ENCODE results near the gene PP2D1. TPM values are rescaled to one million over a fixed set of nuclear protein-coding genes. Genes with fewer than 3 reads are reported as not detected.

PP2D1 gene
- total RNA-seq, 1 donor from 2014 or later = not detected

DNA sequence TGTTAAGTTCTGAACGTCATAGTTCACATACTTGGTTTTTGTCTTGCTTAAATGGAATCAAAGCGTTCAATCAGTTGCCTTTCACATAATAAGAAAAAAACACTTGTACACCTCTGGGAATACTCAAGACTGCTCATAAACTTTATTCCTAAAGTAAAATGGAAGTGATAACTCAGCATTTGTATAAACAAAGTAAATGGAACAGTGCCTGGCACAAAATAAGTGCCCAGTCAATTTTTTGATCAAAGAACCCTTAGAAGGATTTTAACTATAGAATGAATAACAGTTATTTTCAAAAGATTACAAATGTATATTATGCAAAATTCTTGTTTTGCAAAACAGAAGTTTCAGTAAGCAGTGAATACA, 63.9 kb downstream of the PP2D1 start:
- Histone ChIP-seq H3K9me3 (ENCODE audit: control insufficient read depth in 3 of 3, low read length in 3 of 3) (no peaks in the 10 kb centered on the region), H3K27ac (ENCODE audit: low read depth, low read length) (peak overlapping the region; percentile 98), H3K36me3 (ENCODE audit: control insufficient read depth in 3 of 3, insufficient read depth in 3 of 3, low read length in 3 of 3) (peaks cover 4 to 7% (median 5%) of the 10 kb centered on the region in 3 donors), H3K9ac (ENCODE audit: low read depth in 1 of 3, low read length in 3 of 3) (peak overlapping the region; percentile 96 to 97 (median 97)), H3K4me1 (ENCODE audit: control insufficient read depth in 3 of 3, insufficient read depth in 3 of 3, low read length in 3 of 3) (peaks cover 8 to 22% (median 10%) of the 10 kb centered on the region in 3 donors), H3K27me3 (ENCODE audit: control insufficient read depth in 3 of 3, insufficient read depth in 3 of 3, low read length in 3 of 3) (no peaks in the 10 kb centered on the region), H3K4me3 (ENCODE audit: low read length in 3 of 3) (peak overlapping the region; percentile 94 to 98 (median 96))

- H3K9ac ChIP-seq (ENCODE audit: low read depth in 1 of 3, low read length in 3 of 3) = peak overlapping the region; percentile 96 to 97 (median 97)
- no peaks in the 10 kb centered on the region for H3K27me3 ChIP-seq (ENCODE audit: control insufficient read depth in 3 of 3, insufficient read depth in 3 of 3, low read length in 3 of 3)
- H3K4me3 ChIP-seq (ENCODE audit: low read length in 3 of 3) = peak overlapping the region; percentile 94 to 98 (median 96)
- peaks cover 8 to 22% (median 10%) of the 10 kb centered on the region in 3 donors for H3K4me1 ChIP-seq (ENCODE audit: control insufficient read depth in 3 of 3, insufficient read depth in 3 of 3, low read length in 3 of 3)
- H3K36me3 ChIP-seq (ENCODE audit: control insufficient read depth in 3 of 3, insufficient read depth in 3 of 3, low read length in 3 of 3) = peaks cover 4 to 7% (median 5%) of the 10 kb centered on the region in 3 donors
- no peaks in the 10 kb centered on the region for H3K9me3 ChIP-seq (ENCODE audit: control insufficient read depth in 3 of 3, low read length in 3 of 3)
- peak overlapping the region; percentile 98 for H3K27ac ChIP-seq (ENCODE audit: low read depth, low read length)
These were observed 64.4 kb downstream of the PP2D1 start for GRCh38 chr3:19947549-19948225.

- Histone ChIP-seq H3K9me3 (ENCODE audit: control insufficient read depth in 3 of 3, low read length in 3 of 3) (no peaks in the 10 kb centered on the region), H3K27me3 (ENCODE audit: control insufficient read depth in 3 of 3, insufficient read depth in 3 of 3, low read length in 3 of 3) (no peaks in the 10 kb centered on the region), H3K36me3 (ENCODE audit: control insufficient read depth in 3 of 3, insufficient read depth in 3 of 3, low read length in 3 of 3) (peaks cover 4 to 7% (median 5%) of the 10 kb centered on the region in 3 donors), H3K9ac (ENCODE audit: low read depth in 1 of 3, low read length in 3 of 3) (peak within 1 kb of the TSS; percentile 96 to 97 (median 97)), H3K27ac (ENCODE audit: low read depth, low read length) (peak within 1 kb of the TSS; percentile 98), H3K4me3 (ENCODE audit: low read length in 3 of 3) (peak within 1 kb of the TSS; percentile 94 to 98 (median 96)), H3K4me1 (ENCODE audit: control insufficient read depth in 3 of 3, insufficient read depth in 3 of 3, low read length in 3 of 3) (peaks cover 8 to 22% (median 10%) of the 10 kb centered on the region in 3 donors)
These were observed 65.1 kb downstream of the PP2D1 start, which contains the start of gene RAB5A for GRCh38 chr3:19946832-19947548. RAB5A (plus strand) TSS chr3:19947097; CDS start chr3:19950899, 3,802 bp downstream.

- H3K27ac ChIP-seq (ENCODE audit: low read depth, low read length) = peak overlapping the region; percentile 98
- no peaks in the 10 kb centered on the region for H3K9me3 ChIP-seq (ENCODE audit: control insufficient read depth in 3 of 3, low read length in 3 of 3)
- no peaks in the 10 kb centered on the region for H3K27me3 ChIP-seq (ENCODE audit: control insufficient read depth in 3 of 3, insufficient read depth in 3 of 3, low read length in 3 of 3)
These were observed 65.9 kb downstream of the PP2D1 start for GRCh38 chr3:19945969-19946831.

DNA sequence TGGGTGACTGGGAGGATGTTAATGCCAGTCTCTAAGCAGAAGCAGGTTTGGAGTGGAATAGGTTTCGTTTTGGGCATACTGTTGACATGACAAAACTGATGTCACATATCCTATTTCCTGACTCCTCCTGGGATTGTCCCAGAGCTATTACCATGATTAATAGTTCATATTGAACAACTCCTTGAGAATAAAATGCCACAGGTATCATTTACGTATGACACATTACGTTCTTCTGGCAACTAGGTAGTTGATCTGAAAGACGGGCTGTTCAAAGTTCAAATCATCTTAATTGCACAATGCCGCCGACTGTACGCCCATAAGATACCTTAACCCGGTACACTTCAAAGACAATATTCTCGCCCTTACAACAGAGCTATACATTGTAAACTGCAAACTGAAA, 66.5 kb downstream of the PP2D1 start:
- no peak overlapping the region for H3K27ac ChIP-seq (ENCODE audit: low read depth, low read length)
- no peaks in the 10 kb centered on the region for H3K27me3 ChIP-seq (ENCODE audit: control insufficient read depth in 3 of 3, insufficient read depth in 3 of 3, low read length in 3 of 3)
- H3K9me3 ChIP-seq (ENCODE audit: control insufficient read depth in 3 of 3, low read length in 3 of 3) = peaks cover 0 to 2% (median 0%) of the 10 kb centered on the region in 3 donors
- H3K4me3 ChIP-seq (ENCODE audit: low read length in 3 of 3) = peak overlapping the region in 1 of 3 donors; percentile 96
- peak overlapping the region in 1 of 3 donors; percentile 97 for H3K9ac ChIP-seq (ENCODE audit: low read depth in 1 of 3, low read length in 3 of 3)
- peaks cover 0 to 5% (median 0%) of the 10 kb centered on the region in 3 donors for H3K36me3 ChIP-seq (ENCODE audit: control insufficient read depth in 3 of 3, insufficient read depth in 3 of 3, low read length in 3 of 3)
- peaks cover 8 to 22% (median 10%) of the 10 kb centered on the region in 3 donors for H3K4me1 ChIP-seq (ENCODE audit: control insufficient read depth in 3 of 3, insufficient read depth in 3 of 3, low read length in 3 of 3)

More at GRCh38 chr3:19945969-19946831, 65.9 kb downstream of the PP2D1 start:
- Histone ChIP-seq H3K4me1 (ENCODE audit: control insufficient read depth in 3 of 3, insufficient read depth in 3 of 3, low read length in 3 of 3) (peaks cover 8 to 22% (median 10%) of the 10 kb centered on the region in 3 donors), H3K9ac (ENCODE audit: low read depth in 1 of 3, low read length in 3 of 3) (peak overlapping the region; percentile 82 to 97 (median 96)), H3K4me3 (ENCODE audit: low read length in 3 of 3) (peak overlapping the region; percentile 94 to 98 (median 96)), H3K36me3 (ENCODE audit: control insufficient read depth in 3 of 3, insufficient read depth in 3 of 3, low read length in 3 of 3) (peaks cover 0 to 5% (median 2%) of the 10 kb centered on the region in 3 donors)

DNA sequence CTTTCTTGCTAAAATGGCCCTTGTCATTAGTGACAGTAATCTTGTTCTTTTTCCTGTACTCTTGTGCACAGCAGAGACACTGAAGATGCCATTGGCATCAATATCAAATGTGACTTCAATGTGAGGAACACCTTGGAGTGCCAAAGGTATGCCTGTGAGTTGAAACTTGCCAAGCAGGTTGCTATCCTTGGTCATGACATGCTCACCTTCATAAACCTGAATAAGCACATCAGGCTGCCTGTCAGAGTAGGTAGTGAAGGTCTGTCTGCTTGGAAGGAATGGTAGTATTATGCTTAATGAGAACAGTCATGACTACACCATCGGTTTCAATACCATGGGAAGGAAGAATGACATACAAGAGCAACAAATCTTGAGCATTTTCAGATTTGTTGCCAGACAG, 71.4 kb downstream of the PP2D1 start:
- H3K9ac ChIP-seq (ENCODE audit: low read depth in 1 of 3, low read length in 3 of 3) = no peak overlapping the region
- no peak overlapping the region for H3K4me3 ChIP-seq (ENCODE audit: low read length in 3 of 3)
- H3K4me1 ChIP-seq (ENCODE audit: control insufficient read depth in 3 of 3, insufficient read depth in 3 of 3, low read length in 3 of 3) = no peaks in the 10 kb centered on the region
- no peaks in the 10 kb centered on the region for H3K36me3 ChIP-seq (ENCODE audit: control insufficient read depth in 3 of 3, insufficient read depth in 3 of 3, low read length in 3 of 3)
- H3K9me3 ChIP-seq (ENCODE audit: control insufficient read depth in 3 of 3, low read length in 3 of 3) = peaks cover 0 to 2% (median 0%) of the 10 kb centered on the region in 3 donors
- no peak overlapping the region for H3K27ac ChIP-seq (ENCODE audit: low read depth, low read length)
- H3K27me3 ChIP-seq (ENCODE audit: control insufficient read depth in 3 of 3, insufficient read depth in 3 of 3, low read length in 3 of 3) = peaks cover 0 to 2% (median 0%) of the 10 kb centered on the region in 3 donors

DNA sequence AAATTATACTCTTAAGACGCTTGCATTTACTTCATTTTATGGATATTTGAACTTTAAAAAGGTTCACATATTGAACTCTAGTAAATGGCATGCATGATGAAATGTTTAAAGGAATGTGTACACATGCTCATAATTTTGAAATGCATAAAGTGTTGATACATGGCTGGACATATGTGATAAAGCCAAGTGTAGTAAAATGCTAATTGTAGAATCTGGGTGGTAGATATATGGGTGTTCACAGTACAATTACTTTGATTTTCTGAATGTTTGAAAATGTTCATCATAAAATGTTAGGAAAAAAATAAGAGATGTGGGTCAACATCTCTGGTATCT, 73.8 kb downstream of the PP2D1 start:
- Histone ChIP-seq H3K27ac (ENCODE audit: low read depth, low read length) (no peak overlapping the region), H3K4me1 (ENCODE audit: control insufficient read depth in 3 of 3, insufficient read depth in 3 of 3, low read length in 3 of 3) (no peaks in the 10 kb centered on the region), H3K27me3 (ENCODE audit: control insufficient read depth in 3 of 3, insufficient read depth in 3 of 3, low read length in 3 of 3) (peaks cover 7 to 10% (median 8%) of the 10 kb centered on the region in 3 donors), H3K36me3 (ENCODE audit: control insufficient read depth in 3 of 3, insufficient read depth in 3 of 3, low read length in 3 of 3) (no peaks in the 10 kb centered on the region), H3K4me3 (ENCODE audit: low read length in 3 of 3) (no peak overlapping the region), H3K9ac (ENCODE audit: low read depth in 1 of 3, low read length in 3 of 3) (no peak overlapping the region), H3K9me3 (ENCODE audit: control insufficient read depth in 3 of 3, low read length in 3 of 3) (peaks cover 0 to 2% (median 0%) of the 10 kb centered on the region in 3 donors)

DNA sequence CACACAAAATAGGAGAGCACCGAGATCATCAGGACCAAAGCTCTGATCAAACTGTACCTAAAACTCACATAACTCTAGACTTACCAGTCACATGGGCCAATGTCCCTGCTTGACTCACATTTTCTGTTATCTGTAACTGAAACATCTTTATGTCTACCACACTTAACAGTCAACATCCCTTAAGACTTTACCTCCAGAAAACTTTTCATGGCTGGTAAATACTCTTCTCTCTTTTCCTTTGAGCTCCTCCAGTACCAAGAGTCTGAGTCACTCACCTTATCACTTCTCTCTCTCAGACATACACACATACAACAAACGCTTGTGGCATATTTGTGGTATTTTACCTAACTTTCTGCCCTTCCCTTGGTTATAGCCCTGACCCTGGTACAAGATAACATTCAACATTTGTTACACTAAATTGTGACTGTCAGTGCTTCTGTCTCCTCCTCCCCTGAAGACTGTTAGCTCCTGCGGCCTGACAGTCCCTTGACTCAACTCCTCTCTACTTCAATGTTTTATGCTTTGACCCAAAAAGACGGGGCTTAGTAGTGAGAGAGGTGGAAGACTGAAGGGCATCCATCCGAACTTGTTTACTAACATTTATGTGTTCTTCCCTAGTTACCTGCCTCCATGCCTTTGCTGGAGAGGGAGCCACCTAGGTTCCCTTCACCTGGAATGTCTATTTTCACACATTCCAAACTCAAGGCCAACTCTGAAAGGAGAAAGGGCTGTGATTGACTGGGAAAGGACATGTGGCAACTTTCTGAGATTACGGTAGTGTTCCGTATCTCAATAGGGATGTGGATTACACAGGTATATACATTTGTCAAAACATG, 74.4 kb downstream of the PP2D1 start:
- no peak overlapping the region for H3K9ac ChIP-seq (ENCODE audit: low read depth in 1 of 3, low read length in 3 of 3)
- H3K4me3 ChIP-seq (ENCODE audit: low read length in 3 of 3) = no peak overlapping the region
- H3K27me3 ChIP-seq (ENCODE audit: control insufficient read depth in 3 of 3, insufficient read depth in 3 of 3, low read length in 3 of 3) = peaks cover 8 to 11% (median 10%) of the 10 kb centered on the region in 3 donors
- peaks cover 0 to 2% (median 0%) of the 10 kb centered on the region in 3 donors for H3K9me3 ChIP-seq (ENCODE audit: control insufficient read depth in 3 of 3, low read length in 3 of 3)
- no peaks in the 10 kb centered on the region for H3K36me3 ChIP-seq (ENCODE audit: control insufficient read depth in 3 of 3, insufficient read depth in 3 of 3, low read length in 3 of 3)
- H3K4me1 ChIP-seq (ENCODE audit: control insufficient read depth in 3 of 3, insufficient read depth in 3 of 3, low read length in 3 of 3) = no peaks in the 10 kb centered on the region
- H3K27ac ChIP-seq (ENCODE audit: low read depth, low read length) = no peak overlapping the region

Measured in skeletal muscle tissue (tissue), 4 donors.